ENCODE data around the gene RNF186.
"Not testable (repeated sequence)": the region's sequence is repeated elsewhere in the genome, so short reads cannot be mapped to it uniquely, and the experiment has no call there.

RNF186 gene

GRCh38 chr1:19824541-19824940 is 9.5 kb upstream of the RNF186 start:
- no peak for DNase-seq (ENCODE audit: low spot score)

- no peak for DNase-seq (ENCODE audit: low spot score)
These were observed 9.0 kb upstream of the RNF186 start for GRCh38 chr1:19824036-19824435.

GRCh38 chr1:19819701-19820100 is 4.6 kb upstream of the RNF186 start:
- DNase-seq (ENCODE audit: low spot score), result no peak

- DNase-seq (ENCODE audit: low spot score), result no peak
These were observed 3.2 kb upstream of the RNF186 start for GRCh38 chr1:19818324-19818723.

- DNase-seq (ENCODE audit: low spot score), result no peak
These were observed 2.1 kb upstream of the RNF186 start for GRCh38 chr1:19817160-19817559.

GRCh38 chr1:19816737-19817086 is 1.6 kb upstream of the RNF186 start:
- not testable (repeated sequence) for DNase-seq (ENCODE audit: low spot score)

GRCh38 chr1:19815801-19816736 is 986 bp upstream of the RNF186 start:
- peak; percentile 76 for DNase-seq (ENCODE audit: low spot score)

GRCh38 chr1:19814244-19814661 is 830 bp downstream of the RNF186 start:
- no peak for DNase-seq (ENCODE audit: low spot score)

- no peak for DNase-seq (ENCODE audit: low spot score)
These were observed 1.5 kb downstream of the RNF186 start for GRCh38 chr1:19813643-19813960.

GRCh38 chr1:19812875-19813642 is 2.0 kb downstream of the RNF186 start:
- DNase-seq (ENCODE audit: low spot score), result no peak

- peak; percentile 36 for DNase-seq (ENCODE audit: low spot score)
These were observed 3.8 kb downstream of the RNF186 start for GRCh38 chr1:19811206-19811851.

- no peak for DNase-seq (ENCODE audit: low spot score)
These were observed 5.9 kb downstream of the RNF186 start for GRCh38 chr1:19809044-19809750.

- no peak for DNase-seq (ENCODE audit: low spot score)
These were observed 6.7 kb downstream of the RNF186 start for GRCh38 chr1:19808351-19808750.

GRCh38 chr1:19804831-19805251 is 10.2 kb downstream of the RNF186 start:
- DNase-seq (ENCODE audit: low spot score), result no peak

- DNase-seq (ENCODE audit: low spot score), result no peak
These were observed 12.8 kb downstream of the RNF186 start for GRCh38 chr1:19802269-19802668.

- DNase-seq (ENCODE audit: low spot score), result peak; percentile 75
These were observed 14.8 kb downstream of the RNF186 start for GRCh38 chr1:19800076-19800804.

- peak; percentile 62 for DNase-seq (ENCODE audit: low spot score)
These were observed 15.6 kb downstream of the RNF186 start, which contains the start of gene TMCO4 for GRCh38 chr1:19799230-19800075. Gene TMCO4 (minus strand): TSS chr1:19799916. CDS start chr1:19780758, 19,158 bp downstream.

- no peak for DNase-seq (ENCODE audit: low spot score)
These were observed 16.4 kb downstream of the RNF186 start for GRCh38 chr1:19798486-19799229.

GRCh38 chr1:19797827-19798226 is 17.3 kb downstream of the RNF186 start:
- DNase-seq (ENCODE audit: low spot score), result no peak

GRCh38 chr1:19794583-19794982 is 20.5 kb downstream of the RNF186 start:
- no peak for DNase-seq (ENCODE audit: low spot score)
